Fibroblast of skin of abdomen (primary cell): ENCODE results near the gene BRSK2.

Source experiments
- DNase-seq: peaks from one replicate; pipeline ENCODE4 v3.0.0-alpha.2; 2013

The BRSK2 gene

DNA sequence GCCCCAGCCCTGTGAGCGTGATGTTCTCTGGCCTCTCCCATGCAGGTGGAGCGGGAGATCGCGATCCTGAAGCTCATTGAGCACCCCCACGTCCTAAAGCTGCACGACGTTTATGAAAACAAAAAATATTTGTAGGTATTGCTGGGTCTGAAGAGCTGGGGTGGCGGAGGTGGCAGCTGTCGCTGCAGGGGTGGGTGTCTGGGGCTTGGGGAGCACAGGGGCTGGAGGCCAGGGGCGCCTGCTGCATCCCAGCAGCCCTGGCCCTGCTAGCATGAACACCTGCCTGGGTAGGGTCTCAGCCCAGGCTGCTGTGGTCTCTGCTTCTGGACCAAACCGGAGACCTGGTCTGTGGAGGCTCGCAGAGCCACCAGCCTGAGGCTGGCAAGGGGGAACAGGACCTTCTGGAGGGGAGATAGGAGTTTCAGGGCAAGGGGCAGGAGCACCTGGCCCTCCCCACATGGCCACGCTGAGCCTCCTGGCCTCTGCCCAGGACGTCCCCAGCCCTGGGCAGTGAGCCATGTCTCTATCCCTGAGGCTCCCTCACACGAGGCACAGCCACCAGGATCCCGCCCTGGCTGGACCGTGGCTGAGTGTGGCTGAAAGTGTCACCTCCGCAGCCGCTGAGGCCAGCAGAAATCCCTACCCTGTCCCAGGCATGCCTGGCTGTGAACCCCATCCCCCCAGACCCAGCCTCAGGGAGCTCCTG, 48.7 kb downstream of the BRSK2 start:
- no peak for DNase-seq

DNA sequence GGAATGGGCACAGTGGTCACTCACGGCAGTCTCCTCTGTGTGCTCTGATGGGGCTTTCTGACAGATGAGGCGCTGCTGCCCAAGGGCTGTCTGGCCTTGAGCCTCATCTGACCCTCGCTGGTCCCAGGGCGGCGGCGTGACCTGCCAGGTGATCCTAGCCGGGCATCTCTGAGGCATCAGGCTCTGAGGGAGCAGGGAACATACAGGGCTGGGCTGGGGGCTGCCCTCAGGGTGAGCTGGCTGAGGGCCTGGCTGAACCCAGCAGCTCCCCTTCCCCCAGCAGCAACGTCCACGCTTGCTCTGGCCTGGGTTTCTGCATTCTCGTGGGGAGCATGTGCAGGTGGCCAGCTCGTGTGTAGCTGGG, 49.2 kb downstream of the BRSK2 start:
- no peak for DNase-seq

DNA sequence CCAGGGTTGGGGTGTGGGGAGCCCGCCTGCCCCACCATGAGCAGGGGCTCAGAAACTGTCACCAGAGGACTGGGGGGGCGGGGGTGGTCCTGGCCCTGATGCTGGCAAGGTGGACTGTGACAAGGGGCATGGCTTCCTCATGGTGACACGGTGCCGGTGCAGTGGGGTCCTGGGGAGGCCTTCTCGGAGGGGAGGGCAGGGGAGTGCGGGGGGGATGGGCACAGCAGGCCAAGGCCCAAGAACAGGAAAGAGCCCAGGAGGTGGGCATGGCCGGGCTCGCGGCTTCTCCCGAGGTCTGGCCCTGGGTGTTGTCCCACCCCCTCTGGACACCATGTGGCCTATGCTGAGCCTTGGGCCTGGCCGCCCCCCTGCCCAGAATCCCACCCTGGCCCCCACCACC, 49.6 kb downstream of the BRSK2 start:
- DNase-seq, result no peak

- no peak for DNase-seq
These were observed 50.3 kb downstream of the BRSK2 start for GRCh38 chr11:1440066-1440465.

DNA sequence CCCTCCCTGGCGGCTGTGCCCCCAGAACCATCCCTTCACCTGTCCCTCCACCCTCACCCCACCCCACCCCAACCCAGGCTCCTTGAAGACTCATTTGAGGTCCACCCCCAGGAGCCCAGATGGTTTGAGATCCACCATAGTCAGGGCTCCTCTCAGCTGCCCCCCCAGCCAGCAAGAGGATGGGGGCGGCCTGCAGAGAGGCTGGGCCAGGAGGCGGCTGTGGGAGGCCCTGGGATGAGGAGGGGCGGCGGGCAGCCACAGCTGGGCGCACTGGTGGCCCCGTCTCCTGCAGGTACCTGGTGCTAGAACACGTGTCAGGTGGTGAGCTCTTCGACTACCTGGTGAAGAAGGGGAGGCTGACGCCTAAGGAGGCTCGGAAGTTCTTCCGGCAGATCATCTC, 50.8 kb downstream of the BRSK2 start:
- no peak for DNase-seq

GRCh38 chr11:1442163-1442562, 52.4 kb downstream of the BRSK2 start:
- no peak for DNase-seq

DNA sequence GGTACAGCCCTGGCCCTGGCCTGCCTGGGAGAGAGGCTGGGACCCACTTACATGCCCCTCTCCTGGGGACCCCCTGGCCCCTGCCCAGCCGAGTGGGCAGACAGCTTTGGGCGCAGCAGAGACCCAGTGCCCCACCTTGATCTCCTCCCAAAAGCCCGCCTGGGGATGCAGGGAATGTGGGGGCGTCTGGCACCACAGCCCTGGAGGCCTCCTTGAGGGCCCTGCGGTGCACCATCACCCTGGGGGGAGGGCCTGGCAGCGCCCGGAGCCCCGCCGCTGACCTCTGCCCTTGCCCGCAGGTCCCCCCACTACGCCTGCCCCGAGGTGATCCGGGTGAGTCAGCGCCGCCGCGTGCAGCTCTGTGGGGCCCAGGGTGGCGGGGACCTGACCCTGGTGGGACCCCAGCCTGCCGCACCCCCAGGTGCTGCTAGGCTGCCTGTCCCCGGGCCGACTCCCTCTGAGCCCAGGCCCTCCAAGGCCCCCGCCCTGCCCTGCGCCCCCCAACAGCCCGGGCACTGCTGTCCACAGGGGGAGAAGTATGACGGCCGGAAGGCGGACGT, 53.2 kb downstream of the BRSK2 start:
- DNase-seq, result no peak

GRCh38 chr11:1443737-1444136, 54.0 kb downstream of the BRSK2 start:
- DNase-seq, result no peak

DNA sequence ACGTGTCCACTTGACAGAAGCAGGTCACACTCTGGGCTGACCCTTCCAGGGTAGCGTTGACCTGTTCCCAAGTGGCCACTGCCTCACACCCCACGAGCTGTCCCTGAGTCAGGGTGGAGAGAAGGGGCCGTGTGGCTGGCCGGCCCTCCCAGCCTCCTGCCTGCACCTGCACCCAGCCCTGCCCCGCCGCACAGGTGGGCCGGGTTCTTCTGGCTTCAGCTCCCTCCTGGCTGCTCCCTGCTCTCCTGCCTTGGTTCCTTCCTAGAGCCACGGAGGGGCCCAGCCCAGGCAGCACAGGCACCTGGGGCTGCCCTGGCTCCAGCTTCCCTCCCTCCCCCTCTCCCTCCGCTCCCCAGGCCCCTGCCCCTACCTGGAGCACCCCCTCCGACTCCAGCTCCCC, 54.6 kb downstream of the BRSK2 start:
- DNase-seq, result no peak

GRCh38 chr11:1444823-1445422, 55.2 kb downstream of the BRSK2 start:
- DNase-seq, result no peak

- no peak for DNase-seq
These were observed 56.2 kb downstream of the BRSK2 start for GRCh38 chr11:1445741-1446445.

- DNase-seq, result no peak
These were observed 56.9 kb downstream of the BRSK2 start for GRCh38 chr11:1446623-1447022.

DNA sequence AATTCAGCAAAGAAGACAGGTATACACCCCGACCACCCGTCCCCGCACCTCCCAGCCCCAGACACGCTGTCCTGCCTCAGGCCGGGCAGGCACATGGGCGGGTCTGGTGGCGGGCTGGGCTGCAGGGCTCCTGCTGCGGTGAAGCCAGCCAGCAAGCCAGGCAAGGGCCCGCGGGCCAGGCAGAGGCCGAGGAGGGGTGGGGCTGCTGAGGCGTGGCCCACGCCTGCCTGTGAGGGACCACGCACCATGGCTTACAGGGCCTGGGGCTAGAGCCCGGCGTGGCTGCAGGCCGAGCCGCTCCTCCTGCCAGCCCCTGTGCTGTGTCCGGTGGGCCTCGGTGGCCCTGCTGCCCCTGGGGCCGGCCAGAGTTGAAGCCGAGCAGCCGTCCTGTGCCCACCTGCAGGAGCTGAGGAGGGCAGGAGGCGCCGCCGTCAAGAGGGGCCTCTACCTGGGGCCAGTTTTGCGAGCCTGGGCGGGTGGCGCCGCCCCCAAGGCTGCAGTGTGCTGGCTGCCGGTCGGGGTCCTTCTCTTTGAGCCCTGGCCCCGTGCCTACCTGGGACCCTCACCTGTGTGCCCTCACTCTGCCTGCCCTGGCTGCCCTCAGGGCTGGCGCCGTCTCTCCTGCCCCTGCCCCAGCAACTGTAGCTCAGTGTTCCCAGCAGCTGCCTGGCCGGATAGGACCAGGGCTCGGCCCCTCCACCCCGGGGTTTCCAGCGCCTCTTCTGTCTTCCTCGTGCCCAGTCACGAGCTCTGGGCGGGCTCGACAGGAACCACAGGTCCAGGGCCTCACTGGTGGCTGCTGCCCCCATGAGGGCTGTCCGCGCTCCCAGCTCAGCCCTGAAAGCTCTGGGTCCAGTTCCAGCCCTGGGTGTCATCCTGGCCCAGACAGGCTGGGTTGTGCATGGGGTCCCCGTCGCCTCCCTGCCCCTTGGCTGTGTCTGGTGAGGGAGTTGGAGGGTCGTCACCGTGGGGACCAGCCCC, 58.4 kb downstream of the BRSK2 start:
- DNase-seq, result no peak

- no peak for DNase-seq
These were observed 59.1 kb downstream of the BRSK2 start for GRCh38 chr11:1448882-1449281.

- no peak for DNase-seq
These were observed 59.9 kb downstream of the BRSK2 start for GRCh38 chr11:1449490-1450243.

- DNase-seq, result no peak
These were observed 60.7 kb downstream of the BRSK2 start for GRCh38 chr11:1450344-1450875.

DNA sequence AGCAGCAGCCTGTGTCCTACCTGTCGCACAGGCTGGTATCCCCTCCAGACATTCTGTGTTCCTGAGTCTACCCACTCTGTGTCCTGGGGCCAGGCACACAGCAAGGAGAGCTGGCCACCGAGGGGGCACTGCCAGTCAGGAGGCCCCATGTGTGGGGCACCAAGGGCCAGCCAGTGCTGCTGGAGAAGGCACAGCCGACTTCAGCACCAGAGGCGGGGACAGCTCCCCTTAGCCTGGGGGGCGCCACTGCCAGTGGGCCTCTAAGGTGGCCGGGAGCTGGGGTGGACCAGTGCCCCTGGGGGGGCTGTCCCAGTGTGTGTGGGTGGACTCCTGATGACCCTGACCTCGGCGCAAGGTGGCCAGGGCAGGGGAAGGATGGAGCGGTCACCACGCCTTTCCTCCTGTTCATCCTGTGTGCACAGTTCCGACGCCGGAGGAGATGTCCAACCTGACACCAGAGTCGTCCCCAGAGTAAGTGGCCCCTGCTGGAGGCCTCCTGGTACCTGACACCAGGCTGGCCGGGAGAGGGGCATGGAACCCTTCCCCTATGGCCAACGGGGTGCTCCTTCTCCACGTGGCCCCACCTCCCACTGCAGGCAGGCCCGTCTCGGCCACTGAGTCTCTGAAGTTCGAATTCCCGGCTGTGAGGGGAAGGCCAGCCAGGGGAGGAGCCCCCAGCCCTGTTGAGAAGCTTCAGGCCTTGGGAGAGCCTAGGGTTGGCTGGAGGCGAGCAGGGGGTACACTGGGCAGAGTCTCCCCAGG, 61.4 kb downstream of the BRSK2 start:
- no peak for DNase-seq

DNA sequence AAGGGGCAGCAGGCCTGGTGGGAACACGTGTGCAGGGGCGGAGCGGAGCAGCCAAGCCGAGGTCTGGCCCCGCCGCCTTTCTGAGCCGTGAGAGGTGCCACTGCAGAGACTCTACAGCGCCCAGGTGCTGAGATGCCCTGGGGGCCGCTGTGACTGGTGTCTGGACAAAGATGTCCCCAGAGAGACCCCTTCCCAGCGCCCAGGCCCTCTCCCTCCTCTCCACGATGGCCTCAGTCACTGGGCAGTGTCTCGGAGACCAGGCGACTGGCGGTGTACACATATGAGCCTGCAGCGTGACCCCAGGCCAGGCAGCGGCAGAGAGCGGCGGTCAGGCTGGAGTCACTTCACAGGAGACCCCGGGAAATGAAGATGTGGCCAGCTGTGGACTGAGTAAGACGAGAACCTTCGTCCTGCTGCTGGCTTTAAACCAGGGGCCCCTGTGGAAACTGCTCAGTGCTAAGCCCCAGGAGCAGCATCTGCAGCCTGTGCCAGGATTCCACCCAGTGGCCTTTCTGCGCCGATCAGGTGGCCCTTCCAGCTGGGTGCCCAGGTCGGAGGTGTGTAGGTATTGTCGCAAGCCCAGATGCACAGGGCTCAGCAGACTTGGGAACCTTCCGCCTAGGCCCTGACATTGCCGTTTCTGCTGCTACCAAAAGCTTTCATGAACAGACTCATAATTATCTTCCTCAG, 62.2 kb downstream of the BRSK2 start:
- DNase-seq, result no peak

- no peak for DNase-seq
These were observed 63.0 kb downstream of the BRSK2 start for GRCh38 chr11:1452744-1453143.

DNA sequence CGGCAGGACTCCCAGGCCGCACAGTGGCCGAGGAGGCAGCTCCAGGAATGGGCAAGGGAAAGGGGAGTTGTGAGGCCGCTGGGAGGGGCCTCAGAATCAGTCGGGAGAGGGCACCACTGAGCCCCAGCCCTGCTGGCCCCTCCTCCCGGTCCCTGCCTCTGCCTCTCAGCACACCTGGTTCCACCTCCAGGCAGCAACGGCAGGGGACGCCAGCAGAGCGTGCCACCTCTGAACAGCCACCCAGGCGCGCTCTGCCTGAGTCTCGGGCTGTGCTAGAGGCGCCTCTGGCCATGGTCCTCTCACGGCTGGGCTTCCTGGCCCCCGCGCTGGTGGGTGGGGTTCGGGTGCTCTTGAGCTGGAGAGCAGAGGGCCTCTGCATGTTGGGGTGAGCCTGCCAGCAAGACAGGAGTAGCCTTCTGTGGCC, 63.9 kb downstream of the BRSK2 start:
- DNase-seq, result no peak
